ENCODE measurements around the gene LMF2.
A peak's percentile ranks its signal among the peaks of the same experiment; 100 is the strongest.

The LMF2 gene

GRCh38 chr22:50489363-50490243 lies 17.9 kb downstream of the LMF2 start:
- Mint-ChIP-seq H3K4me3 (no peak overlapping the region), H3K36me3 (no peaks in the 10 kb centered on the region), H3K9me3 (no peaks in the 10 kb centered on the region), H3K27me3 (no peaks in the 10 kb centered on the region), H3K4me1 (peaks cover 12% of the 10 kb centered on the region), H3K27ac (no peak overlapping the region)
- ATAC-seq (ENCODE audit: low read depth) (no peak), DNase-seq (ENCODE audit: low spot score in 2 of 2) (no peak)

GRCh38 chr22:50488886-50489285 lies 18.6 kb downstream of the LMF2 start:
- Mint-ChIP-seq H3K27ac (no peak overlapping the region), H3K36me3 (no peaks in the 10 kb centered on the region), H3K4me3 (no peak overlapping the region), H3K4me1 (peaks cover 16% of the 10 kb centered on the region), H3K9me3 (no peaks in the 10 kb centered on the region), H3K27me3 (no peaks in the 10 kb centered on the region)
- no peak for DNase-seq (ENCODE audit: low spot score in 2 of 2)
- ATAC-seq (ENCODE audit: low read depth) = no peak

- Mint-ChIP-seq H3K9me3 (no peaks in the 10 kb centered on the region), H3K27me3 (no peaks in the 10 kb centered on the region), H3K27ac (no peak overlapping the region), H3K36me3 (no peaks in the 10 kb centered on the region), H3K4me3 (no peak overlapping the region), H3K4me1 (peaks cover 16% of the 10 kb centered on the region)
- DNase-seq (ENCODE audit: low spot score in 2 of 2) (no peak), ATAC-seq (ENCODE audit: low read depth) (no peak)
These were observed 19.4 kb downstream of the LMF2 start for GRCh38 chr22:50488006-50488677.

- Mint-ChIP-seq H3K9me3 (no peaks in the 10 kb centered on the region), H3K36me3 (no peaks in the 10 kb centered on the region), H3K27me3 (no peaks in the 10 kb centered on the region), H3K4me1 (peaks cover 16% of the 10 kb centered on the region), H3K27ac (no peak overlapping the region), H3K4me3 (no peak overlapping the region)
- no peak for ATAC-seq (ENCODE audit: low read depth)
- no peak for DNase-seq (ENCODE audit: low spot score in 2 of 2)
These were observed 20.1 kb downstream of the LMF2 start for GRCh38 chr22:50487290-50488005.

- Mint-ChIP-seq H3K4me3 (no peak within 1 kb of the TSS), H3K9me3 (no peaks in the 10 kb centered on the region), H3K4me1 (peaks cover 16% of the 10 kb centered on the region), H3K36me3 (no peaks in the 10 kb centered on the region), H3K27ac (no peak within 1 kb of the TSS), H3K27me3 (no peaks in the 10 kb centered on the region)
- DNase-seq (ENCODE audit: low spot score in 2 of 2) (no peak), ATAC-seq (ENCODE audit: low read depth) (no peak)
These were observed 20.8 kb downstream of the LMF2 start, which contains the start of gene MIOX for GRCh38 chr22:50486561-50487289. MIOX (plus strand) TSS chr22:50486859; CDS start chr22:50486898, 39 bp downstream.

GRCh38 chr22:50485221-50486131 lies 22.0 kb downstream of the LMF2 start:
- no peak for ATAC-seq (ENCODE audit: low read depth)
- H3K4me3 Mint-ChIP-seq = no peak overlapping the region
- H3K9me3 Mint-ChIP-seq = no peaks in the 10 kb centered on the region
- no peaks in the 10 kb centered on the region for H3K27me3 Mint-ChIP-seq
- H3K36me3 Mint-ChIP-seq = no peaks in the 10 kb centered on the region
- H3K4me1 Mint-ChIP-seq = peaks cover 11% of the 10 kb centered on the region
- no peak for DNase-seq (ENCODE audit: low spot score in 2 of 2)
- H3K27ac Mint-ChIP-seq = no peak overlapping the region

GRCh38 chr22:50483977-50484853 lies 23.3 kb downstream of the LMF2 start:
- Mint-ChIP-seq H3K4me3 (no peak overlapping the region), H3K27me3 (peaks cover 2% of the 10 kb centered on the region)
- peak; percentile 58 for ATAC-seq (ENCODE audit: low read depth)

GRCh38 chr22:50483556-50483955 lies 23.9 kb downstream of the LMF2 start:
- Mint-ChIP-seq H3K9me3 (no peaks in the 10 kb centered on the region), H3K27ac (no peak overlapping the region), H3K27me3 (peaks cover 2% of the 10 kb centered on the region), H3K36me3 (no peaks in the 10 kb centered on the region), H3K4me3 (no peak overlapping the region), H3K4me1 (peaks cover 13% of the 10 kb centered on the region)
- DNase-seq (ENCODE audit: low spot score in 2 of 2) (no peak), ATAC-seq (ENCODE audit: low read depth) (no peak)

More at GRCh38 chr22:50483977-50484853, 23.3 kb downstream of the LMF2 start:
- Mint-ChIP-seq H3K36me3 (no peaks in the 10 kb centered on the region), H3K9me3 (no peaks in the 10 kb centered on the region), H3K4me1 (peaks cover 13% of the 10 kb centered on the region), H3K27ac (no peak overlapping the region)
- DNase-seq (ENCODE audit: low spot score in 2 of 2) = no peak

GRCh38 chr22:50483106-50483505 lies 24.4 kb downstream of the LMF2 start:
- ATAC-seq (ENCODE audit: low read depth) = no peak
- DNase-seq (ENCODE audit: low spot score in 2 of 2) = no peak
- Mint-ChIP-seq H3K4me1 (peaks cover 13% of the 10 kb centered on the region), H3K9me3 (no peaks in the 10 kb centered on the region), H3K27ac (no peak overlapping the region), H3K4me3 (peak overlapping the region; percentile 50), H3K27me3 (peaks cover 2% of the 10 kb centered on the region), H3K36me3 (no peaks in the 10 kb centered on the region)

- Mint-ChIP-seq H3K27me3 (peaks cover 2% of the 10 kb centered on the region), H3K9me3 (no peaks in the 10 kb centered on the region), H3K36me3 (no peaks in the 10 kb centered on the region), H3K4me3 (peak overlapping the region; percentile 77), H3K4me1 (peaks cover 13% of the 10 kb centered on the region), H3K27ac (no peak overlapping the region)
- ATAC-seq (ENCODE audit: low read depth) (no peak), DNase-seq (ENCODE audit: low spot score in 2 of 2) (no peak)
These were observed 25.1 kb downstream of the LMF2 start for GRCh38 chr22:50482107-50483074.

GRCh38 chr22:50481440-50482106 lies 25.9 kb downstream of the LMF2 start, which contains the start of gene ADM2:
ADM2 (plus strand) TSS chr22:50481543; CDS start chr22:50481848, 305 bp downstream.
- DNase-seq (ENCODE audit: low spot score in 2 of 2) = peak; percentile 33 to 52
- Mint-ChIP-seq H3K27ac (no peak within 1 kb of the TSS), H3K27me3 (peaks cover 2% of the 10 kb centered on the region)

More at GRCh38 chr22:50481440-50482106, 25.9 kb downstream of the LMF2 start, which contains the start of gene ADM2:
- peaks cover 11% of the 10 kb centered on the region for H3K4me1 Mint-ChIP-seq
- H3K36me3 Mint-ChIP-seq = no peaks in the 10 kb centered on the region
- H3K9me3 Mint-ChIP-seq = no peaks in the 10 kb centered on the region
- peak; percentile 70 for ATAC-seq (ENCODE audit: low read depth)
- H3K4me3 Mint-ChIP-seq = peak within 1 kb of the TSS; percentile 77
